VCaP (cell line): ENCODE results near the gene SKI.

Source experiments
- H3K27ac ChIP-seq: fragments of 450-650 bp; 2 replicates; pipeline ENCODE4 v1.5.1; 2017
- CTCF ChIP-seq: fragments of 450-650 bp; conservative IDR thresholded peaks from 2 replicates; pipeline ENCODE4 v1.5.1; 2017; ENCODE audit warnings: mild to moderate bottlenecking, moderate library complexity

SKI gene

DNA sequence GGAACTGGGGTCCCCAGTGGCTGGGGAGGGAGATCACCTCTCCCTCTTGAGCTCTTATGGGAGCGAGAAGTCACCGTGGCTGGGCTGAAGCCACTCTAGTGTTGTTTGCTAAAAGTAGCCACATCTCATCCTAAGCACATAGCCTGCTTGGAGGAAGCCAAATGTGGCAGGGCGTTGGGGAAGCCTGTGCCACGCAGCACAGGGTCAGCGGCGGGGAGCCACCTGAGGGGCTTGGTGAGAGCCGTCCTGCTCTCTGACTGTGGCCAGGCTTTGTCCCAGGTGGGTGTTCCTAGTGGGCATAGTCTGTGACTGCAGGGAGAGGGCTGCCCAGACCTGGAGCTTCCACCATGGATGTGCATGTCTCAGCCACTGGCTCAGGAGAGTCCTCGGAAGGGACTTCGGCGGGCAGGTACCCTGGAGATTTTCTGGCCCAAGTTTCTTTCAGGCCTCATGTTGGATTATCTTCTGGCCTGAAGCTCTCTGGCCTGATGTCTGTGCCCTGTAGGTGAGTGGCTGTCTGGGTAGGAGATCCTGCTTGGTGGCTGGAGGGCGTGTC lies 124.3 kb downstream of the SKI start:
- TF ChIP-seq CTCF, result no peak
- H3K27ac ChIP-seq, result no peak overlapping the region

DNA sequence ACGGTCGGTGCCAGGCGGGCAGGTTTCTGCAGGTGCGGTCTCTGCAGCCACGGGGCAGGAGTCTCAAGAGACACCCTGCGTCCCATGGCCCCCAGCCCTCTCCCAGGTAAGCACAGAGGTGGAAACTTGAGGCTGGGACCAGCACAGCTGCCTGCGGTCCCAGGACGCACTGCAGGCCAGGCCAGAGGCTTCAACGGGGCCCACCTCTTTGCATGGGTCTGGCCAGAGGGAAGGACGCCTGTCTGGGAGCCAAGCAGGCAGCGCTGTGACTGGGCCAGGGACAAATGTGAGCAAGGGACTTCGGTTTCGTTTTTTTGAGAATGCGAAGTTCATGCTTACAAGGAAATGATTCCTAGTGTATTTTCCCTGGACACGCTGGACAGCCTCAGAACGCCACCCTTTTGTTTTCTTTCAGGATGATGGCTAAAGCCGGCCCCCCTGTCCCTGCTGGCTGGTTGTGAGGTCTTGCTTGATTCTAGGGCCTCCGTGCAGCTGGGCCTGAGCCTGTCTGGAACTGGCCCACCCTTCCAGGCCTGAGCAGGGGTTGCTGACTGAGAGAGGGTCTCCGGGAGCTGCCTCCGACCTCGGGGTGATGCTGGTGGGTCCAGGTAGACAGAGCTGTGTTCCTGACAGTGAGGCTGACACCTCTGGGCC lies 124.9 kb downstream of the SKI start:
- no peak overlapping the region for H3K27ac ChIP-seq
- TF ChIP-seq CTCF, result no peak

DNA sequence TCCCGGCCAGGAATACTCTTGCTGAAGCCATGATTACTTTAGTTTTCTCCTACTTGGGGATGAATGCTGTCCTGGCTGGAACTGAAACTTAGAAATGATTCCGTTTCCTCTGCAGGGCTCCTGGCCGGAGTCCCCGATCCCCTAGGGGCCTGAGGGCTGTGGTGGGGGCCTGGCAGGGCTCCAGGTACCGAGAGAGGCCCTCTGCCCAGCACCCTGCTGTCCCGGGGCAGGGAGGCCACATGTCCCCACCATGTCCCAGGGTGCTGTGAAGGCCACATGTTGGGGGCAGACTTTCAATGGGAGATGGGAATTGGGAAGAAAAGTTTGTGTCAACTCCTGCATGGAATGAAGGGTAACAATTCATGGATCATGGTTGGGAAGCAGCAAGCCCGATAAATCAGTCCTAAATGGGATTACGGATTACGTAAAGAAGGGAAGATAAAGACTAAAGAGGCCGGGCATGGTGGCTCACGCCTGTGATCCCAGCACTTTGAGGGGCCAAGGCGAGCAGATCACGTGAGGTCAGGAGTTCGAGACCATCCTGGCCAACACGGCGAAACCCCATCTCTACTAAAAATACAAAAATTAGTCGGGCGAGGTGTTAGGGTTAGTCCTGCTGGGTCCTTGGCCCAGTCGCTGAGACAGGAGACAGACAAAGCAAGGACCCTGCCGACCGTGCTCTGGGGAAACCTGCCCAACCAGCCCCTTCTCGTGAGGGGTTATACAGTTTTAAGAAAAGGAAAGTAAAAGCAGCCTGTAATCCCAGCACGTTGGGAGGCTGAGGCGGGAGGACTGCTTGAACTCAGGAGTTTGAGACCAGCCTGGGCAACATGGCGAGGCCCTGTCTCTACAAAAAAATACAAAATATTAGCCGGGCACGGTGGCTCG lies 125.7 kb downstream of the SKI start:
- H3K27ac ChIP-seq, result no peak overlapping the region
- no peak for TF ChIP-seq CTCF

- TF ChIP-seq CTCF, result no peak
- H3K27ac ChIP-seq, result no peak overlapping the region
Observed at GRCh38 chr1:2354511-2355372, 126.6 kb downstream of the SKI start.

GRCh38 chr1:2355373-2356261 lies 127.5 kb downstream of the SKI start:
- TF ChIP-seq CTCF, result no peak
- no peak overlapping the region for H3K27ac ChIP-seq

- TF ChIP-seq CTCF, result no peak
- H3K27ac ChIP-seq, result no peak overlapping the region
Observed at GRCh38 chr1:2356401-2356800, 128.3 kb downstream of the SKI start.
